Choroid plexus epithelial cell (primary cell): ENCODE measurements around the gene SGSM1.

ENCODE experiments used
- DNase-seq: peaks from one replicate; pipeline ENCODE4 v3.0.0-alpha.2; 2010; ENCODE audit warnings: low read depth
- H3K4me3 ChIP-seq: 2 replicates; pipeline ENCODE4 v1.5.1; 2011; ENCODE audit warnings: low read depth, mild to moderate bottlenecking, control low read depth, low read length, moderate library complexity
- CTCF ChIP-seq: conservative IDR thresholded peaks from 2 replicates; pipeline ENCODE4 v1.5.1; 2011; ENCODE audit warnings: low read depth, mild to moderate bottlenecking, control low read depth, inconsistent platforms, low read length, moderate library complexity

SGSM1 gene

GRCh38 chr22:24938741-24939341, 132.8 kb downstream of the SGSM1 start:
- peak; percentile 67 for DNase-seq
- TF ChIP-seq CTCF, result peak; percentile 83
- H3K4me3 ChIP-seq, result no peak overlapping the region

GRCh38 chr22:24942301-24942700, 136.3 kb downstream of the SGSM1 start:
- H3K4me3 ChIP-seq, result no peak overlapping the region

GRCh38 chr22:24944217-24944937, 138.4 kb downstream of the SGSM1 start:
- H3K4me3 ChIP-seq, result no peak overlapping the region
- DNase-seq, result no peak
- no peak for TF ChIP-seq CTCF

More at GRCh38 chr22:24942301-24942700, 136.3 kb downstream of the SGSM1 start:
- DNase-seq, result no peak
- TF ChIP-seq CTCF, result no peak

GRCh38 chr22:24945430-24945829, 139.4 kb downstream of the SGSM1 start:
- no peak for TF ChIP-seq CTCF
- no peak for DNase-seq
- H3K4me3 ChIP-seq, result no peak overlapping the region

GRCh38 chr22:24947383-24947782, 141.4 kb downstream of the SGSM1 start:
- DNase-seq, result no peak
- no peak overlapping the region for H3K4me3 ChIP-seq
- TF ChIP-seq CTCF, result no peak

- DNase-seq, result no peak
- no peak for TF ChIP-seq CTCF
- no peak overlapping the region for H3K4me3 ChIP-seq
Measured at GRCh38 chr22:24947881-24948280, 141.9 kb downstream of the SGSM1 start.
